NOMO-1 treated with dmso at 0.1 percent for 144 hours (cell line): Measurements from ENCODE around the gene ILKAP.

Experiments
- DNase-seq: peaks from one replicate; lab custom pipeline; 2025; ENCODE audit not compliant: unreplicated experiment; lab: John Stamatoyannopoulos, UW

Gene ILKAP

DNA sequence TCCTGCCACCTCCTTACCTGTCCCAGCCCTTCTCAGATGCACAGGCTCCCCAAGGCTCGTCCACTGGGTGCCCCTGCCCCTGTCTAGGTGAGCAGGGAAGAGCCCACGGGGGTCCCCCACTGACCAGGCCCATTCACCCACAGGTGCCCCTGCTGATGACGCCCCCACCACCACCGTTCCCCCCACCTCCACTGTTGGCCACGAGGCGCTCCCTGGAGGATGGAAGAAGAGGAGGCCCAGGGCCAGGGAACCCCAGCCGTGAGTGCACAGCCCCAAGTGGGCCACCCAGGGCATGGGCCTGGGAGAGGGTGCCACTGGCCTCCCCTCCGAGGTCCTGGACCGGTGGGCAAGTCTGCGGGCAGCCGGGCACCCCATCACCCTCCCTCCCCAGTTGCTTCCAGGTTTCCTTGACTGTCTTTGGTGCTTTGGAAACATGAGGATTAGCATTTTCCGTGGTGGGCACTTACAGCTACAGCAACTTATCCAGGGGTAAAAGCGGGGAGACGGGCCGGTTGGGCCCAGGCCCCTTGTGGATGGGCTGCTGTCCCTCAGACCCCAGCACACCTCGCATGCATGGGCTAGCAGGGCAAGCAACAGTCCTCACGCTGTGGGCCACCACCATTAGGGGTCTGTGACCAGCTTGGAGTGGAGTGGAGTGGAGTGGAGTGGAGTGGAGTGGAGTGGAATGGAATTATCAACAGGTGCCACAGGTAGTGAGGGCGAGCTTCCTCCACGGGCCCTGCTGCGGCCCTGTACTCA lies 78.2 kb downstream of the ILKAP start:
- DNase-seq: no peak

DNA sequence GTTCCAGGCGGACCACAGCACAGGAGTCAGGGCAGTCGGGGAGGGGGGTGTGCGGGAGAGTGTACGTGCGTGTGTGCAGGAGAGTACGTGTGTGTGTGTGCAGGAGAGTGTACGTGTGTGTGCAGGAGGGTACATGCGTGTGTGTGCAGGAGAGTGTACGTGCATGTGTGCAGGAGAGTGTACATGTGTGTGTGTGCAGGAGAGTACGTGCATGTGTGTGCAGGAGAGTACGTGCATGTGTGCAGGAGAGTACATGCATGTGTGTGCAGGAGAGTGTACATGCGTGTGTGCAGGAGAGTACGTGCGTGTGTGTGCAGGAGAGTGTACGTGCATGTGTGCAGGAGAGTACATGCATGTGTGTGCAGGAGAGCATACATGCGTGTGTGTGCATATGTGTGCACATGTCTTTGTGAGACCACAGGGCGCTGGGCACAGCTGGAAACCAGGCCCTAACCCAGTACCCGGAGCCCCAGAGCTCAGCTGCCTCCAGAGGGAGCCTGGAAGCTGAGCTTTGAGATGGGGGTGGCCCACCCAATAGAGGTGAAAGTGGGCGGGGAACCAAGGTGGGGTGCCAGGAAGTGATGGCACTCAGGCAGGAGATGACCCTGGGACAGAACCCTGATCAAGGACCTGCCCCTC lies 78.9 kb downstream of the ILKAP start:
- DNase-seq: no peak

DNA sequence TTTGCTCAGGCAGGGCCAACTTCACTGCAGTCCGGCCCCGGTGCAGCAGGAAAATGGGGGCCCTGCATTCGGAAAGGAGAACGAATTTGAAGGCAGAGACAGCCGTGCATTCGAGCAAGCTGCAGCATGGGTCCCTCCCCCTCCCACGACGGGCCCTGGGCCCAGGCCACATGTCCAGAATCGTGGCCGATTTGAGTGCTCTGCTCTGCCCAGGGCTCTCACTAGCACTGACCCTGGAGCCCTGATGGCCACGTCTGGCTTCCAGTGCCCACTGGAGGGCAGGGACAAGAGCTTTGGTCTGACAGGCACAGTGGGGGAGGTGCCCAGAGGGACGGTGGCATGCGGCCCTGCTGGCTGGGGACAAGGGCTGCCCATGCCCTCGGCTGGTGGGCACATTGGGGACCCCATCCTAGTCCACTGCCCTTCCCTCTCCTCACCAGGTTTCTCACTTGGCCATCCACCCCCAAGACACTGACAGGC lies 79.5 kb downstream of the ILKAP start:
- DNase-seq: no peak

DNA sequence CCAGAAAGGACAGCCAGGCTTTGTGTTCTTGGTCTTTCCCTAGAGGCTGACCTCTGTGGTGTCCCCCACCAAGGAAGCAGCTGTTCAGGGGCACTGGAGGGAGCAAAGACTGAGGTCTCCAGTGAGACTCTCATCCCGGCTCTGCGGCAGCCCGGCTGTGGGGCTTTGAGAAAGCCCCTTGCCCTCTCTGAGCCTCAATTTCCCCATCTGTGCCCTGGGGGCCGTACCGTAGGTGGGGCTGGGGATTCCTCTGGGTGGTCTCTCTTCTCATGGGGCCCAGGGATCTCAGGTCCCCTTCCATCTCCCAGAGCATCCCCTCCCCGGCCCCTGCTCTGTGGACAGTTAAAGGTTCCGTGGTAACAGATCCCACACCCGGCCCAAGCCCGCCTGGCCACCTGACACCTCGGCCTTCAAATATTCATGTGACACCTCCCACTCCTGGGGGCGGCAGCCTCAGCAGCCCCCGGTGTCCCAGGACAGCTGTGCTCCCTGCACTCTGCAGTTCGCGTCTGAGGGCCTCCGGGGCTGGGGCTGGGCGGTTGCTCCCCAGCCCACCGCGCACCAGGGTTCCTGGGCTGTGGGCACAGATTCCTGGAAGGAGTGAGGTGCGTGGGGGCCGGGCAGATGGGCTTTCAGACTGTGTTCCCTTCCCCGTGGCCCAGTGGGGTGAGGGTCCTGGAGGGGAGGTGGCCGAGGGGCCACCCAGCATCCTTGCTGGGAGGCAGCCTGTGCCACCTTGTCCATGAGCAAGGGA lies 80.1 kb downstream of the ILKAP start:
- DNase-seq: no peak

DNA sequence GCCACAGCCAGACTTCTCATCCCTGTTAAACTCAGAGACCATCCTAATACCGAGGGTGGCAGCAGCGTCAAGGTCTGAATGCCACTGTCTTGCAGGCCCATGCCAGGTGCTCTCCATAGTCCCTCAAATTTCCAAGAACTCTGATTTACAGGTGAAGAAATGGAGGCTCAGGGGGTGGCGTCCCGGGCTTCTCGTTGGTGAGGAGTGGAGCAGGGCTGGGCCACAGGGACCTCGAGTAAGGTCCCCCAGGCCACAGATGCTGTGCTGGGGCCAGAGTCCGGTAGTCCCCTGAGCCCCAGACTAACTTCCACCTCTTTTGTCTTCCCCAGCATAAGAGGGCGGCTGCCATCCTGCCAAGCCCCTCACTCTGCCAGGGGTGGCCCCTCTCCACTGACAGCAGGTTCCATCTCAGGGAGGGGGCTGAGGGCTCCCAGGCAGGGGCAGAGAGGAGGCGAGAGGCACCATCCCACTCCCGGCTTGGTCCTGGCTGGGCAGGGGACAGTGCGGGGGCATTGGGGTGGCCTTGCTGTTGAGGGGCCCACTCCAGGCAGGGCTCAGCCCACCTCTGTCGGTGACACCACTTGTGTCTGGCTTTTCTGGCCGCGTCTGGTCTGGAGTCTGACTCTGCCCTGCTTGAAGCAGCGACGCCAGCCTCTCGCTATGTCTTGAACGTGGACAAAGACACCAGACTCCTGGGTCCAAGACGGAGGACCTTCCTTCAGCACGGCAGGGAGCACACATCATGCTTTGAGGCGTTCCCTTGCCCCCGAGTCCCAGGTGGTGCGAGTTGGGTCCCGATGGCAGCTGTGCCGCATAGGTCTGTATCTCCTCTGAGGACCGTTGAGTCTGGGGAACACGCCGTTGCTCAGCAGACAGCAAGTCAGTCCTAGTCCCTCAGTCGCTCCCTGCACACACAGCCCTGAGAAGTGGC lies 80.9 kb downstream of the ILKAP start:
- DNase-seq: no peak

DNA sequence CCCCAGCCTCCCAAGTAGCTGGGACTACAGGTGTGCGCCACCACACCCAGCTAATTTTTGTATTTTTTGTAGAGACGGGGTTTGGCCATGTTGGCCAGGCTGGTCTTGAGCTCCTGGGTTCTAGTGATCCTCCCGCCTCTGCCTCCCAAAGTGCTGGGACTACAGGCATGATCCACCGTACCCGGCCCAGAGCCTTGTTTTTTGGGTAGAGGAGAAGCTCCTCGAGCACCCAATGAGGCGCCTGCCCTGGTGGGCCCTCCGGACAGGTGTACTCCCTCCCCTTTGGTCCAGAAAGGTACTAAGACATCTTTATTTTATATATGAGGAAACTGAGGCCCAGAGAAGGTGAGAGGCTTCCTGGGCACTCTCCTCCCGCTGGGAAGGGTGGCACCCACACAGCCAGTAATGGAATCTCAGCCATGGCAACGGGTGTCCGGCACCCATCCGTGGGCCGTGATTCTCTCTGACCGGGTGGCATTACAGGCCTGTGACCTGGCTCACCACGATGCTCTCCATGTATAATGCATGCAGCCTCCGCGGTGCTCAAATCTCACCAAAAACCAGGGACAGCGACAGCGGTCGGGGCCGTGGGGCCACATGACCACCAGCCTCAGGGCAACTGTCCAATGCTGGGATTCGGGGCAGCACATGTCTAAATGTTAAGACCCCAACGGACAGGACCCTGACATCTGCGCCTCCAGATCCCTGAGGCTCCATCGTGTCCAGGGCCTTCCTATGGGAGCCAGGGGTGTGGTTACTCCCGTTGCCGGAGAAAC lies 81.8 kb downstream of the ILKAP start:
- no peak for DNase-seq

DNA sequence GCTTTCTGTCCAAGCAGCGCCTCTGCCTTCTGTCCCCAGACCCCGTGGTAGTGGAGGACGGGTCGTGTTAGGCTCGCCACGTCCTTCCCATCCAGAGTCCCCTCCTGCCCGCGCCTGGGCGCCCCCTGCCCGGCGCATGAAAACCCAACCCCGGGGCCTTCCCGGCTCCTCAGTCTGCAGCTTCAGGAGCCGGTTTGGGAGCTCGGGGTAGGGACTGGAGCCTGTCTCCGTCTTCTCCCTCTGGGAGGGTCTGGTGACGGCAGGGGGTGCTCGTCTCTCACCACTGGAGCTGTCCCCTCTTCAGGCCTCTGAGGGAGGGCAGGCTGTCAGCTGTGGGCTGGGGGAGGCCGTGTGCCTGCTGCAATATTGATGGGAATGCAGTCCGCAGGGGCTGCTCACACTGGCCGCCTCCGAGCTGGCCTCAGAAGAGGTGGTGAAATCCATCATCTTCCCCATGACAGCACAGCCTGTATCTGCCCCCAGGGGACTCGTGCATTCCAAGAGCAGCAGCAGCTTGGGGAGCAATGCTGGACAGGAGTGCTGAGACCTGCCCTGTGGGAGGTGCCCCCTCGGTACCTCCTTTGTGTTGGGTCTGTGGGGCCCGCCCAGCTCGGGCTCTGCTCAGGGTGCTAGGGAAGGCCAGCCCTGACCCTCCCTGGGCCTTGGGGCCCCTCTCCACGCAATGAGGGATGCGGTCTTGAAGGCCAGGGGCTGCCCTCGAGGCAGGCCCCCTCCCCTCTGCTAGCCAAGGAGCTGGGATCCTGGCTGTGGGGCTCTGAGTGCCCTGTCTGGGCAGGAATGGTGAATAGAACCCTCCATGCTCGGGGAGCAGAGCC lies 82.8 kb downstream of the ILKAP start:
- DNase-seq: no peak
